NCI-H526 (cell line): Measurements from ENCODE around the gene ZNF823.
"Not testable (repeated sequence)": the region's sequence is repeated elsewhere in the genome, so short reads cannot be mapped to it uniquely, and the experiment has no call there.

ENCODE experiments used
- DNase-seq, 2 experiments: peaks; one replicate each; lab custom pipeline; 2025; lab: John Stamatoyannopoulos, UW

The ZNF823 gene

GRCh38 chr19:11738746-11739620 lies at the start of gene ZNF823:
Gene ZNF823 (minus strand): TSS chr19:11738946. CDS start chr19:11738819, 127 bp downstream.
- peak; percentile 96 to 98 for DNase-seq

- no peak for DNase-seq
Measured at GRCh38 chr19:11787536-11787935, 48.8 kb upstream of the ZNF823 start.

GRCh38 chr19:11784356-11784755 lies 45.6 kb upstream of the ZNF823 start:
- no peak for DNase-seq

GRCh38 chr19:11783767-11784166 lies 45.0 kb upstream of the ZNF823 start:
- DNase-seq = no peak

GRCh38 chr19:11781295-11782057 lies 42.7 kb upstream of the ZNF823 start:
- no peak for DNase-seq

- DNase-seq = no peak
Measured at GRCh38 chr19:11780431-11781020, 41.8 kb upstream of the ZNF823 start.

GRCh38 chr19:11776669-11777068 lies 37.9 kb upstream of the ZNF823 start:
- DNase-seq = not testable (repeated sequence)

- DNase-seq = not testable (repeated sequence)
Measured at GRCh38 chr19:11771520-11771919, 32.8 kb upstream of the ZNF823 start.

- no peak for DNase-seq
Measured at GRCh38 chr19:11769995-11770394, 31.2 kb upstream of the ZNF823 start.

- peak; percentile 4 to 31 for DNase-seq
Measured at GRCh38 chr19:11767633-11768133, 28.9 kb upstream of the ZNF823 start.

- peak; percentile 82 to 95 for DNase-seq
Measured at GRCh38 chr19:11766597-11767591, 28.1 kb upstream of the ZNF823 start, which contains the start of gene ZNF441. Gene ZNF441 (plus strand): TSS chr19:11767000. CDS start chr19:11767194, 194 bp downstream.

GRCh38 chr19:11763611-11764010 lies 24.9 kb upstream of the ZNF823 start:
- no peak for DNase-seq

GRCh38 chr19:11763117-11763516 lies 24.4 kb upstream of the ZNF823 start:
- no peak for DNase-seq

- DNase-seq = no peak
Measured at GRCh38 chr19:11759805-11760204, 21.1 kb upstream of the ZNF823 start.

- DNase-seq = no peak
Measured at GRCh38 chr19:11756965-11757364, 18.2 kb upstream of the ZNF823 start.

- no peak for DNase-seq
Measured at GRCh38 chr19:11754663-11755062, 15.9 kb upstream of the ZNF823 start.

- DNase-seq = no peak
Measured at GRCh38 chr19:11752244-11752736, 13.5 kb upstream of the ZNF823 start.

GRCh38 chr19:11749751-11750150 lies 11.0 kb upstream of the ZNF823 start:
- DNase-seq = no peak

- no peak for DNase-seq
Measured at GRCh38 chr19:11747277-11747676, 8.5 kb upstream of the ZNF823 start.

GRCh38 chr19:11745869-11746268 lies 7.1 kb upstream of the ZNF823 start:
- no peak for DNase-seq
